Measurements from ENCODE around the gene INPP4A.

INPP4A gene

GRCh38 chr2:98637401-98638147, 192.9 kb downstream of the INPP4A start:
- no peak for DNase-seq (ENCODE audit: low spot score)

GRCh38 chr2:98643496-98644100, 198.9 kb downstream of the INPP4A start:
- no peak for DNase-seq (ENCODE audit: low spot score)

Measured in COLO829 (cell line).